GM12891 (cell line): ENCODE data around the gene KCND3.

Source experiments
- PAX5 ChIP-seq: IDR thresholded peaks from 2 replicates; pipeline ENCODE4 v1.6.1; 2011; ENCODE audit warnings: low read length, moderate library complexity, mild to moderate bottlenecking; ENCODE audit not compliant: insufficient read depth, severe bottlenecking
- POLR2A ChIP-seq: IDR thresholded peaks from 2 replicates; pipeline ENCODE4 v1.6.1; 2011; ENCODE audit warnings: low read depth, low read length, control low read depth
- POLR2AphosphoS5 ChIP-seq: IDR thresholded peaks from 2 replicates; pipeline ENCODE4 v1.6.1; 2011; ENCODE audit warnings: low read depth, low read length, control low read depth
- POU2F2 ChIP-seq: IDR thresholded peaks from 2 replicates; pipeline ENCODE4 v1.6.1; 2011; ENCODE audit warnings: low read depth, mild to moderate bottlenecking, control low read depth, low read length, moderate library complexity
- TAF1 ChIP-seq: IDR thresholded peaks from 2 replicates; pipeline ENCODE4 v1.6.1; 2011; ENCODE audit warnings: low read depth, low read length, control low read depth

DNA sequence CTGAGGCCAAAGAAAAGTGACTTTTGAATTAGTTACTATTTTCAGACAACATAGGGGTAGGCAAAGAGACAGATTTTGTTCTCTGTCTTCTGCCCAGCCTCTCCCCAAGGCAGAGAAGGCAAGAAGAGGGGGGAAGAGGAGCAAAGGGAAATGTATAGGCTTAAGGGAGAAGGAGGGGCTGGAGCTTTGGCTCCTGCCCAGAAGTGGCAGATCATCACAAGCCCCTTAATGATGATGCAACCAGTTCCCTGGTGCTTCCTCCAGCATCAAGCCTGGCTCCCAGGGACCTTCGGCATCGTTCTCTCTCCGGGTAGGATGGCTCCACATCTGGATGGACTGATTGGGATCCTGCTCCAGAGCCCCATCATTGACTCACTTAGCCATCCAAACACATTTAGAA is 112.8 kb downstream of the KCND3 start:
- TF ChIP-seq TAF1 (no peak), POLR2A (no peak), PAX5 (no peak), POLR2AphosphoS5 (no peak), POU2F2 (no peak)
